Upper lobe of right lung (tissue), 1 donor: ENCODE measurements around the gene OR56B1. TPM values are rescaled to one million over a fixed set of nuclear protein-coding genes. Genes with fewer than 3 reads are reported as not detected.
"Not testable (repeated sequence)": the region's sequence is repeated elsewhere in the genome, so short reads cannot be mapped to it uniquely, and the experiment has no call there.

Source experiments
- ATAC-seq: fragments of 200-7000 bp; cut with Tn5 transposase; one replicate; pipeline ENCODE4 v1.9.1; 2020; ENCODE audit warnings: mild to moderate bottlenecking, moderate library complexity
- DNase-seq: peaks from one replicate; pipeline ENCODE4 v3.0.0-alpha.2; 2020
- H3K27ac ChIP-seq: fragments of 200-600 bp; one replicate; pipeline ENCODE4 v1.8.0; 2022
- H3K27me3 ChIP-seq: fragments of 200-600 bp; one replicate; pipeline ENCODE4 v1.8.0; 2022; ENCODE audit warnings: mild to moderate bottlenecking
- H3K36me3 ChIP-seq: fragments of 200-600 bp; one replicate; pipeline ENCODE4 v1.8.0; 2022
- H3K4me1 ChIP-seq: fragments of 200-600 bp; one replicate; pipeline ENCODE4 v1.8.0; 2022
- H3K4me3 ChIP-seq: fragments of 200-600 bp; one replicate; pipeline ENCODE4 v1.8.0; 2022; ENCODE audit warnings: mild to moderate bottlenecking
- H3K9me3 ChIP-seq: fragments of 200-600 bp; one replicate; pipeline ENCODE4 v1.8.0; 2022
- intact Hi-C: fragments of 100-400 bp; cut with DNase I; formaldehyde crosslinking; loops from one replicate; pipeline ENCODE4 v1.11.0; 2022
- total RNA-seq: library from RNA; stranded (reverse); fragmentation: NEBNext Ultra II Directional; extraction: Animal tissue kit (Norgen Biotek cat#: 25700); gene quantifications from one replicate; pipeline ENCODE4 v1.2.1, GENCODE V29; 2021
- TF ChIP-seq, protein P1 (sequence below): fragments of 200-600 bp; IDR thresholded peaks from one replicate; pipeline ENCODE4 v1.8.0; 2022; ENCODE audit warnings: antibody characterized with exemption
- donor health status: DM: no; HTN: yes; CAD: no; lungs with severe emphysema.

The OR56B1 gene
- total RNA-seq, 1 donor from 2014 or later, result 0.17 TPM

DNA sequence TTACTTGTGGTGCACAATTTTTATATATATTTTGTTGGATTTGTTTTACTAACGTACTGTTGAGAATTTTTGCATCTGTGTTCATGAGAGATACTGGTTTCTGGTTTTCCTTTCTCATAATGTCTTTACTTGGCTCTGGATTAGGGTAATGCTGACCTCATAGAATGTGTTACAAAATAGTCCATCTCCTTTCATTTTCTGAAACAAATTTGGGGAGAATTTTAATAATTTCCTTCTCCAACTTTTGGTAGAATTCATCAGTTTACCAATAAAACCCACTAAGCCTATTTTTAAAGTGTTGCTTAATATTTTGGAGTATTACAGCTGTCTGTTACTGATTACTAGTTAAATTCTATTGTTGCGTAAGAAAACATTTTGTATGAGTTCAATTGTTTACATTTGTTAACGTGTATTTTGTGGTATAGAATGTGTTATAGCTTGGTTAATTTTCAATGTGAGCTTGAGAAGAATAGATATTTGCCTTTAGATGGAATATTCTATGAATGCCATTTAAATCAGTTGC lies 35.1 kb upstream of the OR56B1 start:
- H3K9me3 ChIP-seq, result no peaks in the 10 kb centered on the region
- peaks cover 5% of the 10 kb centered on the region for H3K4me1 ChIP-seq
- intact Hi-C loops, result no loop called here
- DNase-seq, result no peak
- H3K27ac ChIP-seq, result no peak overlapping the region
- H3K27me3 ChIP-seq, result no peaks in the 10 kb centered on the region
- no peak overlapping the region for H3K4me3 ChIP-seq
- ATAC-seq, result no peak
- TF ChIP-seq, protein P1, sequence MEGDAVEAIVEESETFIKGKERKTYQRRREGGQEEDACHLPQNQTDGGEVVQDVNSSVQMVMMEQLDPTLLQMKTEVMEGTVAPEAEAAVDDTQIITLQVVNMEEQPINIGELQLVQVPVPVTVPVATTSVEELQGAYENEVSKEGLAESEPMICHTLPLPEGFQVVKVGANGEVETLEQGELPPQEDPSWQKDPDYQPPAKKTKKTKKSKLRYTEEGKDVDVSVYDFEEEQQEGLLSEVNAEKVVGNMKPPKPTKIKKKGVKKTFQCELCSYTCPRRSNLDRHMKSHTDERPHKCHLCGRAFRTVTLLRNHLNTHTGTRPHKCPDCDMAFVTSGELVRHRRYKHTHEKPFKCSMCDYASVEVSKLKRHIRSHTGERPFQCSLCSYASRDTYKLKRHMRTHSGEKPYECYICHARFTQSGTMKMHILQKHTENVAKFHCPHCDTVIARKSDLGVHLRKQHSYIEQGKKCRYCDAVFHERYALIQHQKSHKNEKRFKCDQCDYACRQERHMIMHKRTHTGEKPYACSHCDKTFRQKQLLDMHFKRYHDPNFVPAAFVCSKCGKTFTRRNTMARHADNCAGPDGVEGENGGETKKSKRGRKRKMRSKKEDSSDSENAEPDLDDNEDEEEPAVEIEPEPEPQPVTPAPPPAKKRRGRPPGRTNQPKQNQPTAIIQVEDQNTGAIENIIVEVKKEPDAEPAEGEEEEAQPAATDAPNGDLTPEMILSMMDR, result no peak
- H3K36me3 ChIP-seq, result peaks cover 93% of the 10 kb centered on the region

DNA sequence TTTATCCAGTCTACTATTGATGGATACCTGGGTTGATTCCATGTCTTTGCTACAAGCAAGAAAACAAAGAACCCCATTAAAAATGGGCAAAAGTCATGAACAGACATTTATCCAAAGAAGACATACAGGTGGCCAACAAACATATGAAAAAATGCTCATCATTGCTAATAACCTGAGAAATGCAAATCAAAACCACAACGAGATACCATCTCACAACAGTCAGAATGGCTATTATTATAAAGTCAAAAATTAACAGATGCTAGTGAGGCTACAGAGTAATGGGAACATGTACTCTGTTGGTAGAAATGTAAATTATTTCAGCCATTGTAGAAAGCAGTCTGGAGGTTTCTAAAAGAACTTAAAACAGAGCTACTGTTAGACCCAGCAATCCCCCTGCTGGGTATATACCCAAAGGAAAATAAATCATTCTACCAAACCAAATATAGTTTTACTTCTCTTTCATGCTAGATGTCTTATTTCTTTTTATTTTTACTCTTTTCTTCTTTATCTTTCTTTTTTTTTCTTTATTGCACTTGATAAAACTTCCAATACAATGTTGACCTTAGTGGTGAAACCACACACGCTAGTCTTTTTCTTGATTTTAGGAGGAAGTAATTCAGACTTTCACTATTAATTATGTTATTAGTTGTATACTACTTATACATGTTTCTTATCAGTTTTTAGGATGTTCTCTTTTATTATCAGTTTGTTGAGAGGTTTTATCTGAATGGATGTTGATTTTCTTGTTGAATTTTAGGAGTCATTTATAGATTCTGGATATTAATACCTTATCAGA lies 32.3 kb upstream of the OR56B1 start:
- no peaks in the 10 kb centered on the region for H3K27me3 ChIP-seq
- no peak overlapping the region for H3K27ac ChIP-seq
- DNase-seq, result no peak
- intact Hi-C loops, result no loop called here
- H3K4me1 ChIP-seq, result no peaks in the 10 kb centered on the region
- no peaks in the 10 kb centered on the region for H3K9me3 ChIP-seq
- no peak for ATAC-seq
- TF ChIP-seq, protein P1, result no peak
- H3K36me3 ChIP-seq, result peaks cover 94% of the 10 kb centered on the region
- no peak overlapping the region for H3K4me3 ChIP-seq

DNA sequence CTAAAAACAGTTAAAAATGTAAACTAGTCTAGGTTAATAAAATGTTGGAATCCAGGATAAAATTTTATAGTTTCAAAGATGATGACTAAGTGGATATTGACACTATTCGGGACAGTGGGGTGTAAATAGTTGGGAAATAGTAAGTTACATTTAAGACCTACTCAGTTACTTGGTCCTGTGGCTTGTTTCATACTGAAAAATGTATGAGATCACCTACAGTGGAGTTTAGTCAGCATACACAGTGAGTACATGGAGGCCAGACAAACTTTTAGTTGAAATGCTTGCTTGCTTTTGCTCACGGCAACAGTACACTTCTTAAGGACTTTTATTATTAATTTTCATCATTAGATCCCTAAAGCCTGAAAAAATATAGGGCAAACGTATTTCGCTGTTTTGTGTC lies 30.6 kb upstream of the OR56B1 start:
- TF ChIP-seq, protein P1, result no peak
- DNase-seq, result no peak
- Histone ChIP-seq H3K9me3 (no peaks in the 10 kb centered on the region), H3K36me3 (peaks cover 97% of the 10 kb centered on the region), H3K27me3 (no peaks in the 10 kb centered on the region), H3K27ac (no peak overlapping the region), H3K4me3 (no peak overlapping the region), H3K4me1 (no peaks in the 10 kb centered on the region)
- no peak for ATAC-seq
- intact Hi-C loops, result no loop called here

DNA sequence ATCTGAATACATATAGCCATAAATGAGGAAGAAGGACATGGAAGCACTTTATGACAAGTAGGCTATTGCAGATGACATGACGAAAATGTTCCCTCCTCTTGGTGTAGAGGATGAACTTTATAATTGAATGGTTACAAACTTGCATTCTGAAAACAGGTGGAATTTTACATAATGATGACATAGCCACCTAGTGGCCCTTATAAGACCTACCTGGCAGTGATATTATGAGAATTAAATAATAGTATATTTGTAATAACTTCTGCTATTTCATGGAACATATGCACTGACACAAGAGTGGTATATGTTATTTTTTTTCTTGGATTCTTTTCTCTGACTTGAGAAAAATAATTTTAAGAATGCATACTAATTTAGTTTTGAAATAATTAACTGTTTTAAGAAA lies 23.7 kb upstream of the OR56B1 start:
- Histone ChIP-seq H3K36me3 (peaks cover 40% of the 10 kb centered on the region), H3K4me3 (no peak overlapping the region), H3K27me3 (no peaks in the 10 kb centered on the region), H3K9me3 (no peaks in the 10 kb centered on the region), H3K27ac (no peak overlapping the region), H3K4me1 (no peaks in the 10 kb centered on the region)
- TF ChIP-seq, protein P1, result peak; percentile 47
- intact Hi-C loops, result no loop called here
- peak; percentile 36 for ATAC-seq
- DNase-seq, result no peak

DNA sequence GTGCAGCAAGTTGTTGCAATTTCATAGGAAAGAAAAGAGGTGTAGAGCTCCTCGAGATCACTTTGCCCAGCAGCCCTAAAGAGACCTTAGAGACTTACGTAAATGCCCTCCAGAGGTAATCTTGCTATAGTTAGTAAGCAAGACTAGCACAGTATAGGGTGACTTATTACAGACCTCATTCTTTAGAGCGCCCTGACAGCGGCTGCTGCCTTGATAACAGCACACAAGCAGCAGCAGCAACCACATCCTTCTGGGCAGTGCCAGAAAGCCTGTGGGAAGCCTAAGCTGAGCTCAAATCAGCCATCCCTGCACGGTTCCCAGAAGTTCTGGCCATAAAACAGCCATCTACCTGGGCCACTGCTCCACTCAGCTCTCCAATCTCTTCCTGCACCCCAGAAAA lies 22.6 kb upstream of the OR56B1 start:
- H3K27me3 ChIP-seq, result no peaks in the 10 kb centered on the region
- H3K36me3 ChIP-seq, result peaks cover 29% of the 10 kb centered on the region
- TF ChIP-seq, protein P1, result no peak
- ATAC-seq (no peak), DNase-seq (no peak)
- no peak overlapping the region for H3K4me3 ChIP-seq
- H3K4me1 ChIP-seq, result no peaks in the 10 kb centered on the region
- H3K9me3 ChIP-seq, result no peaks in the 10 kb centered on the region
- intact Hi-C loops, result no loop called here
- H3K27ac ChIP-seq, result no peak overlapping the region

DNA sequence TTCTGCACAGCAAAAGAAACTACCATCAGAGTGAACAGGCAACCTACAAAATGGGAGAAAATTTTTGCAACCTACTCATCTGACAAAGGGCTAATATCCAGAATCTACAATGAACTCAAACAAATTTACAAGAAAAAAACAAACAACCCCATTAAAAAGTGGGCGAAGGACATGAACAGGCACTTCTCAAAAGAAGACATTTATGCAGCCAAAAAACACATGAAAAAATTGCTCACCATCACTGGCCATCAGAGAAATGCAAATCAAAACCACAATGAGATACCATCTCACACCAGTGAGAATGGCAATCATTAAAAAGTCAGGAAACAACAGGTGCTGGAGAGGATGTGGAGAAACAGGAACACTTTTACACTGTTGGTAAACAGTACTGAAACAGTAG lies 19.7 kb upstream of the OR56B1 start:
- H3K27ac ChIP-seq, ATAC-seq, H3K4me1 ChIP-seq: not testable (repeated sequence)

More for the DNA sequence above, 19.7 kb upstream of the OR56B1 start:
- H3K9me3 ChIP-seq, H3K4me3 ChIP-seq, H3K27me3 ChIP-seq, intact Hi-C loops, H3K36me3 ChIP-seq, DNase-seq: not testable (repeated sequence)
